ENCODE results near the gene OPCML.

Gene OPCML

GRCh38 chr11:132535830-132536229, 996.5 kb downstream of the OPCML start:
- no peaks in the 10 kb centered on the region for H3K36me3 ChIP-seq (ENCODE audit: low read length)
- H3K27ac ChIP-seq (ENCODE audit: low read depth, low read length) = no peak overlapping the region
- H3F3A ChIP-seq (ENCODE audit: insufficient read depth) = no peaks in the 10 kb centered on the region
- no peak overlapping the region for H3K4me3 ChIP-seq (ENCODE audit: insufficient read depth, low read length, poor library complexity, severe bottlenecking)
- H3K27me3 ChIP-seq (ENCODE audit: low read length) = no peaks in the 10 kb centered on the region
- no peak overlapping the region for H2AFZ ChIP-seq (ENCODE audit: low read depth, low read length, severe bottlenecking)
- H3K9me2 ChIP-seq (replicated peaks; ENCODE audit: insufficient read depth, low read length) = no peaks in the 10 kb centered on the region
- no peaks in the 10 kb centered on the region for H3K9me3 ChIP-seq (ENCODE audit: insufficient read depth, low read length)
- TF ChIP-seq EZH2phosphoT487 (conservative IDR thresholded peaks at IDR 0.05; ENCODE audit: low read length) (no peak), CTCF (IDR thresholded peaks at IDR 0.05; ENCODE audit: insufficient read depth, low read length, poor library complexity, severe bottlenecking) (no peak)
- H3K9ac ChIP-seq (ENCODE audit: low read length) = no peak overlapping the region
- H4K20me1 ChIP-seq (ENCODE audit: low read depth, low read length) = no peaks in the 10 kb centered on the region
- no peak overlapping the region for H3K4me2 ChIP-seq (ENCODE audit: low read depth, low read length, poor library complexity, severe bottlenecking)
- no peaks in the 10 kb centered on the region for H3K79me2 ChIP-seq (ENCODE audit: insufficient read depth, low read length)

GRCh38 chr11:132531921-132532320, 1000.4 kb downstream of the OPCML start:
- H3K27me3 ChIP-seq (ENCODE audit: low read length) = no peaks in the 10 kb centered on the region
- H3K9me3 ChIP-seq (ENCODE audit: insufficient read depth, low read length) = no peaks in the 10 kb centered on the region
- H3K79me2 ChIP-seq (ENCODE audit: insufficient read depth, low read length) = no peaks in the 10 kb centered on the region
- H3K4me3 ChIP-seq (ENCODE audit: insufficient read depth, low read length, poor library complexity, severe bottlenecking) = no peak overlapping the region
- no peaks in the 10 kb centered on the region for H4K20me1 ChIP-seq (ENCODE audit: low read depth, low read length)
- no peak overlapping the region for H3K4me2 ChIP-seq (ENCODE audit: low read depth, low read length, poor library complexity, severe bottlenecking)
- no peak overlapping the region for H3K27ac ChIP-seq (ENCODE audit: low read depth, low read length)
- no peaks in the 10 kb centered on the region for H3K36me3 ChIP-seq (ENCODE audit: low read length)
- H2AFZ ChIP-seq (ENCODE audit: low read depth, low read length, severe bottlenecking) = no peak overlapping the region
- no peaks in the 10 kb centered on the region for H3K9me2 ChIP-seq (replicated peaks; ENCODE audit: insufficient read depth, low read length)
- H3K9ac ChIP-seq (ENCODE audit: low read length) = no peak overlapping the region
- H3F3A ChIP-seq (ENCODE audit: insufficient read depth) = no peaks in the 10 kb centered on the region
- TF ChIP-seq CTCF (IDR thresholded peaks at IDR 0.05; ENCODE audit: insufficient read depth, low read length, poor library complexity, severe bottlenecking) = no peak
- no peak for TF ChIP-seq EZH2phosphoT487 (conservative IDR thresholded peaks at IDR 0.05; ENCODE audit: low read length)

- no peaks in the 10 kb centered on the region for H3K36me3 ChIP-seq (ENCODE audit: low read length)
- no peak for TF ChIP-seq EZH2phosphoT487 (conservative IDR thresholded peaks at IDR 0.05; ENCODE audit: low read length)
- no peak for TF ChIP-seq CTCF (IDR thresholded peaks at IDR 0.05; ENCODE audit: insufficient read depth, low read length, poor library complexity, severe bottlenecking)
- H3K27me3 ChIP-seq (ENCODE audit: low read length) = no peaks in the 10 kb centered on the region
- H3K4me3 ChIP-seq (ENCODE audit: insufficient read depth, low read length, poor library complexity, severe bottlenecking) = no peak overlapping the region
- H3K79me2 ChIP-seq (ENCODE audit: insufficient read depth, low read length) = no peaks in the 10 kb centered on the region
- H3K9ac ChIP-seq (ENCODE audit: low read length) = no peak overlapping the region
- H3K4me2 ChIP-seq (ENCODE audit: low read depth, low read length, poor library complexity, severe bottlenecking) = no peak overlapping the region
- no peaks in the 10 kb centered on the region for H4K20me1 ChIP-seq (ENCODE audit: low read depth, low read length)
- no peaks in the 10 kb centered on the region for H3F3A ChIP-seq (ENCODE audit: insufficient read depth)
- H3K27ac ChIP-seq (ENCODE audit: low read depth, low read length) = no peak overlapping the region
- no peak overlapping the region for H2AFZ ChIP-seq (ENCODE audit: low read depth, low read length, severe bottlenecking)
- H3K9me2 ChIP-seq (replicated peaks; ENCODE audit: insufficient read depth, low read length) = no peaks in the 10 kb centered on the region
- no peaks in the 10 kb centered on the region for H3K9me3 ChIP-seq (ENCODE audit: insufficient read depth, low read length)
Measured at GRCh38 chr11:132528181-132528580, 1004.1 kb downstream of the OPCML start.
